Measurements from ENCODE around the gene PRDM15.
A peak's percentile ranks its signal among the peaks of the same experiment; 100 is the strongest.

The PRDM15 gene

GRCh38 chr21:41880153-41880552 lies 1.0 kb upstream of the PRDM15 start:
- H3K4me1 ChIP-seq (ENCODE audit: low read length), result peaks cover 18% of the 10 kb centered on the region
- H3K4me3 ChIP-seq (ENCODE audit: low read length), result peak overlapping the region; percentile 97
- no peak overlapping the region for H3K27ac ChIP-seq (ENCODE audit: low read length)
- 0 out of 2 replicates have a peak, but pooled peaks cover 1% of the 10 kb centered on the region for H4K20me1 ChIP-seq (ENCODE audit: insufficient read depth, low read length)
- no peaks in the 10 kb centered on the region for H3K36me3 ChIP-seq (replicated peaks; ENCODE audit: low read depth, low read length)
- no peaks in the 10 kb centered on the region for H3K27me3 ChIP-seq (ENCODE audit: low read depth, low read length)
- H3K4me2 ChIP-seq (ENCODE audit: low read length), result peak overlapping the region; percentile 88
- TF ChIP-seq CTCF (IDR thresholded peaks at IDR 0.05; ENCODE audit: low read depth, low read length), result no peak
- no peak for TF ChIP-seq EZH2phosphoT487 (IDR thresholded peaks at IDR 0.05; ENCODE audit: low read depth)
- H3K79me2 ChIP-seq (ENCODE audit: low read length), result peaks cover 35% of the 10 kb centered on the region
- H3K9me3 ChIP-seq (ENCODE audit: insufficient read depth, low read length), result no peaks in the 10 kb centered on the region
- H2AFZ ChIP-seq (ENCODE audit: low read depth, low read length), result no peak overlapping the region; the same call in 1 of the 2 replicates
- peak overlapping the region; percentile 95 for H3K9ac ChIP-seq (ENCODE audit: low read length)

GRCh38 chr21:41878831-41879189 lies 334 bp downstream of the PRDM15 start:
- Histone ChIP-seq H3K27ac (ENCODE audit: low read length) (no peak overlapping the region), H3K4me2 (ENCODE audit: low read length) (0 out of 2 replicates have a peak overlapping the region, but pooled peaks have one; percentile 97), H3K36me3 (replicated peaks; ENCODE audit: low read depth, low read length) (no peaks in the 10 kb centered on the region), H2AFZ (ENCODE audit: low read depth, low read length) (no peak overlapping the region), H3K9me3 (ENCODE audit: insufficient read depth, low read length) (no peaks in the 10 kb centered on the region), H3K4me1 (ENCODE audit: low read length) (peaks cover 22% of the 10 kb centered on the region), H3K27me3 (ENCODE audit: low read depth, low read length) (no peaks in the 10 kb centered on the region), H3K79me2 (ENCODE audit: low read length) (peaks cover 41% of the 10 kb centered on the region), H3K4me3 (ENCODE audit: low read length) (peak overlapping the region; percentile 98), H4K20me1 (ENCODE audit: insufficient read depth, low read length) (0 out of 2 replicates have a peak, but pooled peaks cover 2% of the 10 kb centered on the region), H3K9ac (ENCODE audit: low read length) (peak overlapping the region; percentile 81; the same call in 1 of the 2 replicates)
- TF ChIP-seq CTCF (IDR thresholded peaks at IDR 0.05; ENCODE audit: low read depth, low read length) (no peak), EZH2phosphoT487 (IDR thresholded peaks at IDR 0.05; ENCODE audit: low read depth) (no peak)

DNA sequence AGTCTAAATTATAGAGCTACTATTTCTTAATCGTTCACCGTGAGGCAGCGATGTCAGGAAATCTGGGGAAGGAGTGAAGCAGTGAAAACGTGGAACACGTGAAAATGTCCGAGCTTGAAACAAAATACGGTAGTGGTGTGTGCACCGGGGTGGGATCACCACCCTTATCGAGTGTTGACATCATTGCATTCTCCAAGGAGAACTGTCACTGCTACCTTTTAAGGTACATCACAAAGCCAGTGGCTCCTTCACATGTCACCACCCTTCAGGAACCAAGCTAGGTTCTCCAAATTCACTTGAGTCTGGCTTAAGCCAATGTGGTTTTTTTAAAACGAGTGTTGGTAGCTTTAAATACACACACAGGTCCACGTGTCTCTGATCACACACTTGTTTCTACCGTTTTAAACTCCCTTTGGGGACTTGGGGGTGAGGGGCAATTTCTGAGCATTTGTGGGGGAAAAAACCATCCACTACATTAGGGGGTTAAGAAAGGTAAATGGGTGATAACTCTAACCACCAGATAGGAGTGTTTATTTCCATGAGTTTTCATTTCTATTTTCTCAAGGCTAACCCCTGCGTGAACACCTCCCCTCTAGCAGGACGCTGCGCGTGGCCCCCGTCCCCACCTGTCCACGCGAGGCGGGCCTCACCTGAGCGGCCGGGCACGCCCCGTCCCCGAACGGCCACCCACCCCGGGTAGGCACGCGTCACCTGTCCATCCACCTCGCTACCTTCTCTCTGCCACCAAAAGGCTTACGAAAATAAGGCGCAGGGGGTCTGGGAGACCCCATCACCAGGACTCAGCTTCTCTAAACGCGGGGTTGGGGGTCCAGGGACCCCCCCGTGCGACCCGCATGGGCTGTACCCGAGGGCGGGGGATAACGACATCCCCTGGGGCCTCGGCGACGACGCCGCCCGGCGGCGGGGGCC lies 978 bp downstream of the PRDM15 start:
- peaks cover 26% of the 10 kb centered on the region for H3K4me1 ChIP-seq (ENCODE audit: low read length)
- peak overlapping the region; percentile 97 for H3K4me2 ChIP-seq (ENCODE audit: low read length)
- peak overlapping the region; percentile 81 for H3K9ac ChIP-seq (ENCODE audit: low read length)
- no peaks in the 10 kb centered on the region for H3K9me3 ChIP-seq (ENCODE audit: insufficient read depth, low read length)
- H3K79me2 ChIP-seq (ENCODE audit: low read length), result peaks cover 41% of the 10 kb centered on the region
- H3K27ac ChIP-seq (ENCODE audit: low read length), result peak overlapping the region; percentile 52
- H3K4me3 ChIP-seq (ENCODE audit: low read length), result peak overlapping the region; percentile 98
- TF ChIP-seq CTCF (IDR thresholded peaks at IDR 0.05; ENCODE audit: low read depth, low read length), result no peak
- no peak for TF ChIP-seq EZH2phosphoT487 (IDR thresholded peaks at IDR 0.05; ENCODE audit: low read depth)
- no peaks in the 10 kb centered on the region for H3K36me3 ChIP-seq (replicated peaks; ENCODE audit: low read depth, low read length)
- no peaks in the 10 kb centered on the region for H3K27me3 ChIP-seq (ENCODE audit: low read depth, low read length)
- H4K20me1 ChIP-seq (ENCODE audit: insufficient read depth, low read length), result 0 out of 2 replicates have a peak, but pooled peaks cover 2% of the 10 kb centered on the region
- no peak overlapping the region for H2AFZ ChIP-seq (ENCODE audit: low read depth, low read length)

- peak overlapping the region; percentile 97 for H3K4me2 ChIP-seq (ENCODE audit: low read length)
- H3K9ac ChIP-seq (ENCODE audit: low read length), result peak overlapping the region; percentile 81; the same call in 1 of the 2 replicates
- no peak overlapping the region for H3K27ac ChIP-seq (ENCODE audit: low read length)
- H3K79me2 ChIP-seq (ENCODE audit: low read length), result peaks cover 41% of the 10 kb centered on the region
- H3K4me1 ChIP-seq (ENCODE audit: low read length), result peaks cover 26% of the 10 kb centered on the region
- H2AFZ ChIP-seq (ENCODE audit: low read depth, low read length), result no peak overlapping the region
- no peaks in the 10 kb centered on the region for H3K9me3 ChIP-seq (ENCODE audit: insufficient read depth, low read length)
- H3K36me3 ChIP-seq (replicated peaks; ENCODE audit: low read depth, low read length), result no peaks in the 10 kb centered on the region
- no peaks in the 10 kb centered on the region for H3K27me3 ChIP-seq (ENCODE audit: low read depth, low read length)
- TF ChIP-seq EZH2phosphoT487 (IDR thresholded peaks at IDR 0.05; ENCODE audit: low read depth) (no peak), CTCF (IDR thresholded peaks at IDR 0.05; ENCODE audit: low read depth, low read length) (no peak)
- 0 out of 2 replicates have a peak, but pooled peaks cover 2% of the 10 kb centered on the region for H4K20me1 ChIP-seq (ENCODE audit: insufficient read depth, low read length)
- H3K4me3 ChIP-seq (ENCODE audit: low read length), result peak overlapping the region; percentile 98
Observed at GRCh38 chr21:41876928-41877652, 2.1 kb downstream of the PRDM15 start.

Measured in OCI-LY3 (cell line).